GM19239 (cell line): ENCODE measurements around the gene TPCN1.

Experiments
- DNase-seq: peaks from one replicate; pipeline ENCODE4 v3.0.0; 2011; ENCODE audit warnings: low spot score; ENCODE audit not compliant: insufficient read length
- FAIRE-seq: peaks from 2 replicates; lab custom pipeline; 2011; peaks lifted over from hg19 to GRCh38; lab: Jason Lieb, UNC

TPCN1 gene

DNA sequence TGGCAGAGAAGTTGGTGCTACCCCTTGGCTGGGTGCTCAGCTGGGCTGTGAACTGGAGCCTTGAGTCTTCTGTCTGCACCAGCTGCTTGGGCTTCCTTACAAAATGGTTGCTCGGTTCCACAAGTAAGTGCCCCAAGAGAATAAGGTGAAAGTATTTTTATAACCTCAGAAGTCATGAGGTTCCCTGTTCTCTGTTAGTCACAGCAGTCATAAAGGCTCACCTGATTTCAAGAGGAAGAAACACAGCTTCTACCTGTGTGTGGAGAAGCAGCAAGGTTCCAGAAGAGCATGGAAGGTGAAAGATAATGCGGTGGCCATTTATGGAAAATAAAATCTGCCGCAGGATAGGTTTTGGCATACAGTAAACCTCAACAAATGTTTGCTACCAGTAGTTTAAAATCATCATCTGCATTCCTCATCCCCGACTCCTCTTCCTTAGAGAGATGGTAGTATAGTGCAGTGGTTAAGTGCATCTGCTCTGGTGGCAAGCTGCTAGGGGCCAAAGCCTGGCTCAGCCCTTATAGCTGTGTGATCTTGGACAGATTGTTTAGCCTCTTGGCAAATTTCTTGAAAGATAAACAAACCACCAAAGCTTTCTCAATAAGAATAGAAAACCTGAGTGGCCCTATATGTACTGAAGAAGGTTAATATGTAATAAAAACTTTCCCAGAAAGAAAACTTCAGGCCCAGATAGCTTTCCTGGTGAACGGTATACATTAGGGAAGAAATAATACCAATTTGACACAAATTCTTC is 32.4 kb downstream of the TPCN1 start:
- no peak for FAIRE-seq
- DNase-seq: no peak

- FAIRE-seq (no peak), DNase-seq (no peak)
Observed at GRCh38 chr12:113254298-113254697, 33.0 kb downstream of the TPCN1 start.

DNA sequence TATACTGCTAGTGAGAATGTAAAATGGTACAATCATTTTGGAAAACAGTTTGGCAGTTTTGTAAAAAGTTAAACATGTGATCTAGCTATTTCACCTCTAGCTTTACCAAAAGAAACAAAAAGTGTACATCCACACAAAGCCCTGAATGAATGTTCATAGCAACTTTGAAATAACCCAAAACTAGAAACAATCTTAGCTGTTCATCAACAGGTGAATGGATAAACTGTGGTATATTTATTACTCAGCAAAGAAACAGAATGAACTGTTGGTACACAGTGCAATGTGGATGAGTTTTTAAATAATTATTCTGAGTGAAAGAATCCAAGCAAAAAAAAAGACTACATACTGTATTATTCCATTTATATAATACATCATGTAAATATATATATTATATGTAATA is 36.3 kb downstream of the TPCN1 start:
- DNase-seq (no peak), FAIRE-seq (no peak)

DNA sequence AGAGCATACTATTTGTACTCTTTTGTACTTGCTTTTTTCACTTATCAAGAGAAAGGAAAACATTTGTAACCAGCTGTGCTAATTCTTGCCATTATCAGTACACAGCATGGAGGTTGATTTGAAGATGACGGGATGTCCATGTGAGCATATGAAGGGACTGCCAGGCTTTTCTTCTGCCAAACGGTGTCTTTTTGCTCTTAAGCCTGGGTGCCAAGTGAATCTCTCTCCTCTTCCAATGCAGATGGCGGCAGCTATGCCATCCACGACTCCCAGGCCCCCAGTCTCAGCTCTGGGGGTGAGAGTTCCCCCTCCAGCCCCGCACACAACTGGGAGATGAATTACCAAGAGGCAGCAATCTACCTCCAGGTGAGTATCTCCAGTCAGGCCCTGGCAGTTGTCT is 38.9 kb downstream of the TPCN1 start:
- DNase-seq: no peak
- FAIRE-seq: no peak

- FAIRE-seq: no peak
Observed at GRCh38 chr12:113260636-113261300, 39.5 kb downstream of the TPCN1 start.

DNA sequence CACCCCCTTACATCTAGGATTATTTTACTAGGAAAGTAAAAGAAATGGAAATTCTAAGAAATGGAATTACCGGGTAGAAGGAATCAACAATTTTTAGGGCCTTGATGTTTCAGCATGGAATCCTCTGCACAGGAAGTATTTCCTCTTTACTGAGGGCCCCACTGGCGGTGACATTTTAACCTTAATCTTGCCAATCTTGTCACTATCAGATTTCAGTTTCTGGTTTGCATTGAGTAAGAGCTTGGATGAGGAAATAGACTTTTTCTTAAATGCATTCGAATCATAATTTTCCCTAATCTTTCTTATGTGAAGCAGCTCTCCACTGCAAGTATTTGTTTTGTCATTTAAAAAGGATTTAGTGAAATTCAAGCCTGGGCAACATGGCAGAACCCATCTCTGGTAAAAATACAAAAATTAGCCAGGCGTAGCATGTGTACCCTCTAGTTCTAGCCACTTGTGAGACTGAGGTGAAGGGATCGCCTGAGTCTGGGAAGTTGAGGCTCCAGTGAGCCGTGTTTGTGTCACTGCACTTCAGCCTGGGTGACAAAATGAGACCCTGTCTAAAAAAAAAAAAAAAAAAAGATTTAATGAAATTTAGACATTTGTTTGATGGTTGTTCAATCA is 40.7 kb downstream of the TPCN1 start:
- DNase-seq: peak; percentile 22

More at GRCh38 chr12:113260636-113261300, 39.5 kb downstream of the TPCN1 start:
- no peak for DNase-seq

GRCh38 chr12:113262710-113263109 is 41.4 kb downstream of the TPCN1 start:
- FAIRE-seq: no peak
- no peak for DNase-seq

More for the DNA sequence above, 40.7 kb downstream of the TPCN1 start:
- FAIRE-seq: peak; percentile 60

DNA sequence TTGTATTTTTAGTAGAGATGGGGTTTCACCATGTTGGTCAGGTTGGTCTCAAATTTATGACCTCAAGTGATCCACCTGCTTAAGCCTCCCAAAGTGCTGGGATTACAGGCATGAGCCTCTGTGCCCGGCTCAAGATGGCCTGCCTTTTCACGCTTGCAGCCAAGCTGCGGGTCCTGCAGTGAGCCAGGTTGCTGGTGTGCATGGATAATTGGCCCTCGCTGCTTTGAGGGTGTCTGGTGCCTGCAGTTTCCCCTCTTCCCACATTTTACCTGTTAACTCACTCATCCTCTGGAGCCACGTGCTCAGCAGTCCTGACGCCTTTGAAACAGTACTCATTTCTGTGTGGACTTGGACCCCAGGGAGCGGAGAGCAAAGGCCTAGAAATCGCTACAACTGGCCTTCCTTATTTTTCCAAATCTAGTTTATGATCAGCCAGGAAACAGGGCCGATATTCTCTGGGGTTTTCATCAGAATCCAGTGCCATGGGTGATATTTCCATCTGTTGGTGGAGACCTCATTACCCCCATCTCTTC is 42.2 kb downstream of the TPCN1 start:
- no peak for DNase-seq
- FAIRE-seq: no peak

DNA sequence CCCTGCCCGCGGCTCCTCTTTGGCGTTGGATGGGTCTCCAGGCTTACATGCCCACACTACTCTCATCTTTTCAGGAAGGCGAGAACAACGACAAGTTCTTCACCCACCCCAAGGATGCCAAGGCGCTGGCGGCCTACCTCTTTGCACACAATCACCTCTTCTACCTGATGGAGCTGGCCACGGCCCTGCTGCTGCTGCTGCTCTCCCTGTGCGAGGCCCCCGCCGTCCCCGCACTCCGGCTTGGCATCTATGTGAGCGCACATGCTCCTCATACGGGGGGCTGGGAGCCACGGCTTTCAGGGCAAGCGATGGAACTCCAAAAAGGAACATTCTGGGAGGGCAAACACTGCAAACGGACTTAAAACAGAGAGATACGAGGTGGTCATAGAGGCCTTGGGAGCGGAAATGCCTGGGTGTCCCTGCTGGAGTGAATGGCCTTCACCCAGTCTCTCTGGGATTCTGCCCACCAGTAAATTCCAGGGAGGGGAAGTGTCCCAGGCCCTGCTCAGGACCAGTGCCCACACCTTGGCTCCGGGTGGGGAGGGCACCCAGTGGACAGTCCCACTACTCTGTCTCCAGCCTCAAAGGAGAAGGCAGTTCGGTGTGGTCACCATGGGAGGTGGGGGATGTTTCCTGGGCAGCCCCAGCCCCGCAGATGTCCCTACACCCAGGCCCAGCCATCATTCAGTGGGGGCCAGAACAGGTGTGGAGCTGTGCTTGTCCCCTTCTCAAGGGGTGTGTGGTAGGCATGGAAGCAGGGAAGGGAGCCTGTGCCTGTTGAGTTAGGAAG is 45.0 kb downstream of the TPCN1 start:
- FAIRE-seq: no peak
- DNase-seq: no peak

- DNase-seq: no peak
- no peak for FAIRE-seq
Observed at GRCh38 chr12:113267621-113268020, 46.4 kb downstream of the TPCN1 start.

DNA sequence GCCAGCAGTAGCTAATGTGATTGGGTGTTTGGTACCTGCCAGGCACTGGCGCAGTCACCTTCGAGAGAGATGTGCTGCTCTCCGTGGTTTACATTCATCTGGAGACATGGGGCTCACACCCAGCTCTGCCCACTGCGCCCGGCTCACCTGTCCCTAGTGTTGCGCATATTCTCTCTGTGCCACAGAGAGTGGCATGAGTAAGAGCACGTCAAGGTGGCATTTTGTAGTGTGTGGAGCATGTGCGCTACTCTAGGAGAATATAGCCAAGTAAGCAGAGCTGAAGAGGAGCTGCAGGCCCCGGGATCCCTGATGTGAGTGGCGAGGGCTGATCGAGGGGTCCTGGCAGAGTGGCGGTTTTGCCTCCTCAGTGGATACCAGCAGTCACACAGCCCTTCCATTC is 46.9 kb downstream of the TPCN1 start:
- FAIRE-seq: no peak
- DNase-seq: no peak

- FAIRE-seq (no peak), DNase-seq (no peak)
Observed at GRCh38 chr12:113268621-113269020, 47.4 kb downstream of the TPCN1 start.

DNA sequence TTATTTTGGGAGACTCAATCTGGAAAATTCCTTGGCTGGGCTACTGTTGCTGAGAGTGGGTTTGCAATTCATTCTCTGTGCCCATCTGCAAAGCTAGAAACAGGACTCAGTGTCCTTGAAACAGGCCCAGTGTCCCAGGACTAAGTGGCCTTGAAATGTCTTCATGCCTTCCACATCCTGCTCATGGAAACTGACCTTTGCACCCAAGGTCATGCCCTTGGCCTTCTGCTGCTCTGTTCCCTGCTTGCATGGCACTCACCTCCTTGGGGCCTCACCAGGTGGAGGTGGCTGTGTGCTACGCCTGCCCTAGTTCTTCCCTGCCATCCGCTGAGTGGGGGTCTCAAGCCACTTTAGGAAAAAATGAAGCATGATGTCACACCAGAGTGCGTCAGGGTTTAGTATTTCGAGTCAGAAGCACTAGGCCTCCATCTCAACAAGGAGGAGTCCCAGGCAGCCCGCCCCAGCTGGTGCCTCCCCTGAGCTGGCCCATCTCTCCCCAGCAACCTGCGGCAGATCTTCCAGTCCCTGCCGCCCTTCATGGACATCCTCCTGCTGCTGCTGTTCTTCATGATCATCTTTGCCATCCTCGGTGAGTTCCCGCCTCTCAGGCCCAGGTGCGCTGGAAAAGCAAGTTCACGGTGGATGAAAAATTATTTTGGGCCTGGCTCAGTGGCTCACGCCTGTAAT is 48.1 kb downstream of the TPCN1 start:
- DNase-seq (no peak), FAIRE-seq (no peak)

DNA sequence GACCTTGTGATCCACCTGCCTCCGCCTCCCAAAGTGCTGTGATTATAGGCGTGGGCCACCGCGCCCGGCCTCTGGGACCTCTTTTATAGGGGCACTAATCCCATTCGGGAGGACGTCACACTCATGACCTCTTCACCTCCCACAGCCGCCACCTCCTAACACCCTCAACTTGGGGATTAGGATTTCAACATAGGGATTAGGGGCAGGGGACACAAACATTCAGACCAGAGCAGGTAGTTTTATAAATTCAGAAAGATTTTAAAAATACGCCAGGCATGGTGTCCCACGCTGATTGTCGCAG is 49.4 kb downstream of the TPCN1 start:
- DNase-seq (no peak), FAIRE-seq (no peak)

- FAIRE-seq (no peak), DNase-seq (no peak)
Observed at GRCh38 chr12:113271466-113271852, 50.2 kb downstream of the TPCN1 start.

- FAIRE-seq (no peak), DNase-seq (no peak)
Observed at GRCh38 chr12:113271853-113272561, 50.7 kb downstream of the TPCN1 start.

DNA sequence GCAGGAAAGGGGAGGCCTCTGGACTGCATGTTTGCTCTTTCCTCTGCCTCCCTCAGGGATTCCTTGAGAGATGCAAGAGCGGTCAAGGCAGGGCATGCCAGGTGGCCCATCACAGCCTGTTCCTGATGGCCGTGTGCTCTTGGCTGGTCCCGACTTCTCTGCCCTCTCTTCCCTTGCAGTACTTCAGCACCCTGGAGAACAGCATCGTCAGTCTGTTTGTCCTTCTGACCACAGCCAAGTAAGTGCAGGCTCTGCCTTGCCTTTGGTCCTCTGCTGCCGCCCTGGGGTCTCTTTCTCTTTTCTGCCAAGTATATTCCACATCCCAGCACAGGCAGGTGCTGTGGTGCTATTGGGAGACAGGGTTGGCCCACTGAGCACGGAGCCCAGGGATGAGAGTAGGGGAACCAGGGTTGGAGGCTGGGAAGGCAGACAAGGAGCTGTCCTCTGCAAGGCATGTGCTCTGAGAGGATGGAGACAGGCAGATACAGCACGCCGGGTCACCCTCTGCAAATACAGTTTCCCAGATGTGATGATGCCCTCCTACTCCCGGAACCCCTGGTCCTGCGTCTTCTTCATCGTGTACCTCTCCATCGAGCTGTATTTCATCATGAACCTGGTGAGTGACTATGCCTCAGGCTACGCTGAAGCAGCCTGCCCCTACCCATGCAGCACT is 51.9 kb downstream of the TPCN1 start:
- DNase-seq: no peak
- FAIRE-seq: no peak

GRCh38 chr12:113274848-113275247 is 53.6 kb downstream of the TPCN1 start:
- FAIRE-seq (no peak), DNase-seq (no peak)

DNA sequence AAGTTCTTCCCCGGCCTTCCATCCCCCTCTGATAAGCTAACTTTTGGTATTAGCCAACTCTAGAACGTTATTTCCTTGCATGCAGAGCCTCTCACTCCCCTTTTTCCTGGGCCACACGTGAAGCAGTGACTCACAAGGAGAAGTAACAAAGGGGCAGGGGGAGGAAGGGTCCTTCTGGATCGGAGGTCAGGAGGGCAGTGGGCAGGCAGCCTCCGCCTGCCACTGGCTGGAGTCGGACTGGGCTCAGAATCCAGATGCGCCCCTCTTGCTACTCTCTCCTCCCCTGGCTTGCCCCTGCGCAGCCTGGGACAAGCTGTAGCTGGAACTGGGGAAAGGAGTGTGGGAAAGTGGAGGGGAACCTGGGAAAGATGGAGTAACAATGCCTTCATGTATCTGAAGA is 55.0 kb downstream of the TPCN1 start:
- no peak for FAIRE-seq
- no peak for DNase-seq
